Nephron progenitor cell (in vitro differentiated cells): Measurements from ENCODE around the gene IQGAP3.
"Not testable (repeated sequence)": the region's sequence is repeated elsewhere in the genome, so short reads cannot be mapped to it uniquely, and the experiment has no call there.

ENCODE experiments used
- DNase-seq: peaks from one replicate; pipeline ENCODE4 v3.0.0; 2021
- H3K27ac Mint-ChIP-seq: 2 replicates; pipeline ENCODE4 v1.8.0; 2021; ENCODE audit warnings: mild to moderate bottlenecking, moderate library complexity, mixed read lengths
- H3K27me3 Mint-ChIP-seq: 2 replicates; pipeline ENCODE4 v1.8.0; 2021; ENCODE audit warnings: mild to moderate bottlenecking, low read depth, mixed read lengths; ENCODE audit not compliant: poor library complexity
- H3K36me3 Mint-ChIP-seq: 2 replicates; pipeline ENCODE4 v1.8.0; 2021; ENCODE audit warnings: low read depth, mixed read lengths
- H3K4me1 Mint-ChIP-seq: 2 replicates; pipeline ENCODE4 v1.8.0; 2021; ENCODE audit warnings: mixed read lengths
- H3K4me3 Mint-ChIP-seq: 2 replicates; pipeline ENCODE4 v1.8.0; 2021; ENCODE audit warnings: mild to moderate bottlenecking, moderate library complexity, mixed read lengths
- H3K9me3 Mint-ChIP-seq: 2 replicates; pipeline ENCODE4 v1.8.0; 2021; ENCODE audit warnings: mild to moderate bottlenecking, moderate library complexity, mixed read lengths
- TF ChIP-seq, protein P1 (sequence below): fragments of 200-600 bp; sonication (generic); IDR thresholded peaks from 2 replicates; pipeline ENCODE4 v1.5.0; 2021; ENCODE audit warnings: antibody characterized with exemption

The IQGAP3 gene

DNA sequence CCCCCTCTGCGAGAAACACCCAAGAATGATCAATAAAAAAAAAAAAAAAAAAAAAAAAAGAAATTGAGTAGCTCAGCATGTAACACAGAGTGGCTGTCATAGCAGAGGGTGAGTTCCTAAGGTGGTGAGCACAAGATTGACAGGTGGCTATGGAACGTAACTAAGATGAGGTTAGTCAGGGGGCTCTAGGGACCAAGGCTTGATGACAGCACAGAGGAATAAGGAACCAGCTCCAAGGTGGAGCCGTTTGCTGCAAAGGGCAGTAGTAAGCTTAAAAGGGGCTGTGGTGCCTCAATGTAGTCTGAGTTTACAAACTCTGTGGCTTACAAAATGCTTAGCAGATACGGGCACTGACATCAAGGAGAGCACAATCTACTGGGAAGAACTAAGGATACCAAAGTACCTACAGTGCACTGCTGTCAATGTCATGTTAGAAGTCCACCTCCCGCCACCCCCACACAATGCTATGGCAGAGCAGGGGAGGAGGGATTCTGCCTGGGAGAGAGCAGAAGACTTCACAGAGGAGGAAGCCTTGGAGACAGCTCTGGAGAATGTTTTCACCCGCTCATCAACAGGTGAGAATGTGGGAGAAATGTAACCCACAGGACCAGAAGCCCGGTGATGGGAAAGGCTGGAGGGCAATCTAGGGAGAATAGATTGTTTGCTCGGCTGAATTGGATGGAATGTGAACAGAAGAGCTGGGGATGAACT lies 13.1 kb downstream of the IQGAP3 start:
- TF ChIP-seq, protein P1, sequence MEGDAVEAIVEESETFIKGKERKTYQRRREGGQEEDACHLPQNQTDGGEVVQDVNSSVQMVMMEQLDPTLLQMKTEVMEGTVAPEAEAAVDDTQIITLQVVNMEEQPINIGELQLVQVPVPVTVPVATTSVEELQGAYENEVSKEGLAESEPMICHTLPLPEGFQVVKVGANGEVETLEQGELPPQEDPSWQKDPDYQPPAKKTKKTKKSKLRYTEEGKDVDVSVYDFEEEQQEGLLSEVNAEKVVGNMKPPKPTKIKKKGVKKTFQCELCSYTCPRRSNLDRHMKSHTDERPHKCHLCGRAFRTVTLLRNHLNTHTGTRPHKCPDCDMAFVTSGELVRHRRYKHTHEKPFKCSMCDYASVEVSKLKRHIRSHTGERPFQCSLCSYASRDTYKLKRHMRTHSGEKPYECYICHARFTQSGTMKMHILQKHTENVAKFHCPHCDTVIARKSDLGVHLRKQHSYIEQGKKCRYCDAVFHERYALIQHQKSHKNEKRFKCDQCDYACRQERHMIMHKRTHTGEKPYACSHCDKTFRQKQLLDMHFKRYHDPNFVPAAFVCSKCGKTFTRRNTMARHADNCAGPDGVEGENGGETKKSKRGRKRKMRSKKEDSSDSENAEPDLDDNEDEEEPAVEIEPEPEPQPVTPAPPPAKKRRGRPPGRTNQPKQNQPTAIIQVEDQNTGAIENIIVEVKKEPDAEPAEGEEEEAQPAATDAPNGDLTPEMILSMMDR, result no peak
- no peaks in the 10 kb centered on the region for H3K9me3 Mint-ChIP-seq
- no peak overlapping the region for H3K27ac Mint-ChIP-seq
- peaks cover 41% of the 10 kb centered on the region for H3K36me3 Mint-ChIP-seq
- no peak overlapping the region for H3K4me3 Mint-ChIP-seq
- no peaks in the 10 kb centered on the region for H3K4me1 Mint-ChIP-seq
- no peak for DNase-seq
- no peaks in the 10 kb centered on the region for H3K27me3 Mint-ChIP-seq

DNA sequence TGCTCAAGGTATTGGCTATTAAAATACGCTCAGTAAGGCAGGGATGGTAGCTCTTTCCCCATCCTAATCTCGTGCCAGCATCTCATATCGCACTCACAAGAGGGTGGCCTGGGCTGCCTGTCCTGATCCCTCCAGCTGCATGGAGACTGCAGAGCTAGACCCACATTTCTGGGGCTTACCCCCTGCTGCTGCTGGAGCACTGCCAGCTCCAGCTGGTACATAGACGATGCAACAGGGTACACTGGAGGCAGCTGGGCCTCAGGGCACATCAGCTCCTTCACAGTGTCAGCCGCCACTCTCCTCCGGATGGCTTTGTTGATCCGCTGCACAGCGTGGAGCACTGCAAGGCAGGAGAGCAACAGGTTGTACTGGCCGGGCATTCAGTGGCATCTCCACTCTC lies 16.0 kb downstream of the IQGAP3 start:
- Mint-ChIP-seq H3K9me3 (no peaks in the 10 kb centered on the region), H3K4me1 (peaks cover 8% of the 10 kb centered on the region), H3K36me3 (peaks cover 48% of the 10 kb centered on the region), H3K4me3 (no peak overlapping the region), H3K27me3 (no peaks in the 10 kb centered on the region), H3K27ac (no peak overlapping the region)
- TF ChIP-seq, protein P1, result no peak
- DNase-seq, result no peak

DNA sequence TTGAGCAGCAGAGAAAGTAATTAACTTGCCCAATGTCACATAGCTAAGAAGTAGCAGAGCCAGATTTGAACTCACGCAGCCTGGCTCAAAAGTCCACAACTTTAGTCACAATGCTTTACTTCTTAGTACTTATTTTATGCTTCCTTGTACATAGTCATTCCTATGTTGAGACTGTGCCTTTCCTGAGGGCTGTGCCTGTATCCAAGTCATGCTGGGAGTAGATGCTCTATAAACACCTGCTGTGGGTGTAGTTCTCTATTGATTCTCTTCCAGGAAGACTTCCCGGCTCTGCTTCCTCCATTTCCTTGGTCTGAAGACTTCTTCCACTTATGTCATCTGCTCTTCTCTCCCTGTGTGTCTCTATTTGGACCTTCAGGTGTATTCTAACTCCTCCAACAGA lies 16.6 kb downstream of the IQGAP3 start:
- TF ChIP-seq, protein P1, result no peak
- Mint-ChIP-seq H3K4me3 (no peak overlapping the region), H3K4me1 (peaks cover 8% of the 10 kb centered on the region), H3K27ac (no peak overlapping the region), H3K36me3 (peaks cover 49% of the 10 kb centered on the region), H3K27me3 (no peaks in the 10 kb centered on the region), H3K9me3 (no peaks in the 10 kb centered on the region)
- no peak for DNase-seq

DNA sequence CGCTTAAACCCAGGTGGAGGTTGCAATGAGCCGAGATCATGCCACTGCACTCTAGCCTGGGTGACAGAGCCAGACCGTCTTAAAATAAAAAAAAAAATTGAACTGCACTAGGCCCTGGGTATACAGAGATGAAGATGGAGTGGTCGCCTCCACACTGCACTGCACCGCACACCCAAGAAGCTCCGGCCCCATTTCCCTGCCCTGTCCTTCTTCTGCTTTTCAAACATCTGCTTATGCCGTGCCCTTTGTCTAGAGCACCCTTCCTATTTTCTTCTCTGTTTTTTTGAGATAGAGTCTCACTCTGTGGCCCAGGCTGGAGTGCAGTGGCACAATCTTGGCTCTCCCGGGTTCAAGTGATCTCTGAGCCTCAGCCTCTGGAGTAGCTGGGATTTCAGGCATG lies 17.4 kb downstream of the IQGAP3 start:
- Mint-ChIP-seq H3K4me1 (peaks cover 8% of the 10 kb centered on the region), H3K36me3 (peaks cover 52% of the 10 kb centered on the region), H3K9me3 (no peaks in the 10 kb centered on the region), H3K27ac (peak overlapping the region; percentile 39), H3K27me3 (no peaks in the 10 kb centered on the region), H3K4me3 (no peak overlapping the region)
- no peak for DNase-seq
- TF ChIP-seq, protein P1, result no peak

DNA sequence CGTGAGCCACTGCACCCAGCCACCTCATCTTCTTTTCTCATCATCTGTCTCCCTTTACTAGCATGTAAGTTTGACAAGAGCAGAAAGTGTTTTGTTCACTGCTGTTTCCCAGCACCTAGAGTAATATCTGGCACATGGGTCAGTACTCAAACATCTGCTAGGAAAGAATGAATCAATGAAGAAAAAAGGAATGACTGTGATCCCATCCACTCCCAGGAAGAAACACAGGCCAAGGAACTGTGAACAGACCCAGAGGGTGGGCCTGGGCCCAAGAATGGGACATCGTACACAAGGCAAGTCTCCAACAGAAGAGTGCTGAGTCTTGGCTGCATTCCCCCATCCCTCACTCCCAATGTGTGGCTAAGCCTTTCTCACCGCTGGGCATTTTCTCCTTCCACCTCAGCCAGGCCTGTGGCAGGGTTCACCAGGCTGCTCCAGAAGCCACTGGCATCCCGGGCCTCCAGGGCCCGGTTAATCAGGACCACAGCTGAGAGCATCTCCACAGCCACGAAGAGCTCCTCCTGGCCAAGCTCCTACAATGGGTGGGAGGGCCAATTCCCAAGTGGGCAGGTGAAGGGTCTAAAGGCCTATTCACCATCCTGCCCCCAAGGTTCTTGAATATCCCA lies 18.4 kb downstream of the IQGAP3 start:
- no peak for DNase-seq
- Mint-ChIP-seq H3K27ac (no peak overlapping the region), H3K4me3 (no peak overlapping the region), H3K9me3 (no peaks in the 10 kb centered on the region), H3K36me3 (peaks cover 42% of the 10 kb centered on the region), H3K4me1 (peaks cover 8% of the 10 kb centered on the region), H3K27me3 (no peaks in the 10 kb centered on the region)
- TF ChIP-seq, protein P1, result no peak

DNA sequence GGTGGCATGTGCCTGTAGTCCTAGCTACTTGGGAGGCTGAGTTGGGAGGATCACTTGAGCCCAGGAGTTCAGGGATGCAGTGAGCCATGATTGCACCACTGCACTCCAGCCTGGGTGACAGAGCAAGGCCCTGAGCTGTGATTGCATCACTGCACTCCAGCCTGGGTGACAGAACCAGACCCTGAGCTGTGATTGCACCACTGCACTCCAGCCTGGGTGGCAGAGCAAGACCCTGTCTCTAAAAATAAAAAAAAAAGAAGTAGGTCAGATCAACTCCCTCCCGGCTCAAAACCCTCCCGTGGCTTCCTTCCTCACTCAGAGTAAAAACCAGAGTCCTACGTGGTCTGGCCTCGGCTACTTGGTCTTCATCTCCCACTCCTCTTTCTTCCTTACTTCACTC lies 19.4 kb downstream of the IQGAP3 start:
- not testable (repeated sequence) for H3K4me1 Mint-ChIP-seq, DNase-seq, H3K9me3 Mint-ChIP-seq, H3K27me3 Mint-ChIP-seq, H3K4me3 Mint-ChIP-seq
- H3K36me3 Mint-ChIP-seq, result peaks cover 42% of the 10 kb centered on the region
- peak overlapping the region; percentile 26 for H3K27ac Mint-ChIP-seq
